GM12892 (cell line): ENCODE measurements around the gene LIMS2.

ENCODE experiments used
- POLR2AphosphoS5 ChIP-seq: IDR thresholded peaks from 2 replicates; pipeline ENCODE4 v1.6.1; 2011; ENCODE audit warnings: low read depth, low read length, control low read depth
- TAF1 ChIP-seq: IDR thresholded peaks from 2 replicates; pipeline ENCODE4 v1.6.1; 2011; ENCODE audit warnings: low read depth, mild to moderate bottlenecking, control low read depth, low read length, borderline replicate concordance

GRCh38 chr2:127683757-127684156, 8.4 kb upstream of the LIMS2 start:
- TF ChIP-seq TAF1 (no peak), POLR2AphosphoS5 (no peak)
